Spleen (tissue), 7 donors: ENCODE measurements around the gene RIMS4.

Experiments
- POLR2A ChIP-seq, 3 donors: fragments of 450-650 bp; IDR thresholded peaks; one replicate each; pipeline ENCODE4 v1.5.1; 2017; ENCODE audit warnings: antibody characterized with exemption in 3 of 3, mild to moderate bottlenecking in 1 of 3
- TF ChIP-seq, protein P1 (sequence below), 11 experiments: fragments of 200-600 bp in 7 of 11; fragments of 450-650 bp in 4 of 11; sonication (generic) in 4 of 11; IDR thresholded peaks in 8 of 11; conservative IDR thresholded peaks in 3 of 11; 1 replicate in 7 of 11; 2 replicates in 4 of 11; pipeline versions ENCODE4 v1.4.0 to v1.8.0; 2016 to 2021; ENCODE audit warnings: antibody characterized with exemption in 11 of 11, inconsistent platforms in 4 of 11, mild to moderate bottlenecking in 1 of 11
- donor health status: DM: no; HTN: no; CAD: no; lungs with moderate emphysema.
- donor health status: DM: no; HTN: no; CAD: no.
- donor health status: DM: no; HTN: no; CAD: no.

DNA sequence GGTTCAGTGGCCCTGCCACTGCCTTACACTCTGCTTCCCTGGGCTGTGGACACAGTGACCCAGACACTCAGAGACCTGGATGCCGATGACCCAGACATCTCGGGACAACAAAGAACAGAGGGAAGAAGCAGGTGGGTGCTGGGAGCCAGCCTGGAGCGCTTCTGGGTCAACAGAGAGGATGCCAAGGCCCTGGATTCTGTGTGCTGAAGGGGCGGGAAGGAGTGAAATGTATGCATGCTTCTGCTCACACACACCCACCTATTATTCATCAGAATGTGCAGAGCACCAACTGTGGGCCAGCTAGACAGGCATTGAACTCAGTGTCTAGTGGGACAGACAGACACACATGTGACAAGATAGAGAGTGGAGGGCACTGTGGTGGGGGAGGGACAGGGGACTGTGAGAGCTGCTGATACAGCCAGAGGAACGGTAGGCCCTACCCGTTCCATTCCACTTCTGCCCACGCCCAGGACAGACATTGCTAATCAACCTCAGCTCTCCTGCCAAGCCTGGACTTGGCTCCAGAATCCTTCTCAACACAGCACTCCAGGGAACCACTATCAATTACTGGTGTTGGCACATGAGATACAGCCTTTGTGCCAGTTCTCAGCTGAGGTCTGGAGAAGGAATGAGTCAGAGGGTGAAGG is 44.5 kb downstream of the RIMS4 start:
- TF ChIP-seq POLR2A (IDR thresholded peaks at IDR 0.05): no peak
- TF ChIP-seq, protein P1, sequence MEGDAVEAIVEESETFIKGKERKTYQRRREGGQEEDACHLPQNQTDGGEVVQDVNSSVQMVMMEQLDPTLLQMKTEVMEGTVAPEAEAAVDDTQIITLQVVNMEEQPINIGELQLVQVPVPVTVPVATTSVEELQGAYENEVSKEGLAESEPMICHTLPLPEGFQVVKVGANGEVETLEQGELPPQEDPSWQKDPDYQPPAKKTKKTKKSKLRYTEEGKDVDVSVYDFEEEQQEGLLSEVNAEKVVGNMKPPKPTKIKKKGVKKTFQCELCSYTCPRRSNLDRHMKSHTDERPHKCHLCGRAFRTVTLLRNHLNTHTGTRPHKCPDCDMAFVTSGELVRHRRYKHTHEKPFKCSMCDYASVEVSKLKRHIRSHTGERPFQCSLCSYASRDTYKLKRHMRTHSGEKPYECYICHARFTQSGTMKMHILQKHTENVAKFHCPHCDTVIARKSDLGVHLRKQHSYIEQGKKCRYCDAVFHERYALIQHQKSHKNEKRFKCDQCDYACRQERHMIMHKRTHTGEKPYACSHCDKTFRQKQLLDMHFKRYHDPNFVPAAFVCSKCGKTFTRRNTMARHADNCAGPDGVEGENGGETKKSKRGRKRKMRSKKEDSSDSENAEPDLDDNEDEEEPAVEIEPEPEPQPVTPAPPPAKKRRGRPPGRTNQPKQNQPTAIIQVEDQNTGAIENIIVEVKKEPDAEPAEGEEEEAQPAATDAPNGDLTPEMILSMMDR (IDR thresholded peaks at IDR 0.05 in 8 of 11, conservative IDR thresholded peaks at IDR 0.05 in 3 of 11): no peak
